B cell (primary cell): ENCODE measurements around the gene STXBP6.

Experiments used
- CTCF ChIP-seq: fragments of 200-600 bp; IDR thresholded peaks from one replicate; pipeline ENCODE4 v1.8.0; 2022; ENCODE audit warnings: antibody characterized with exemption, mild to moderate bottlenecking
- EZH2 ChIP-seq: IDR thresholded peaks from 2 replicates; pipeline ENCODE4 v1.6.1; 2012; ENCODE audit warnings: borderline replicate concordance, low read depth, mild to moderate bottlenecking, moderate library complexity, low read length; ENCODE audit not compliant: insufficient read depth, poor library complexity, severe bottlenecking

DNA sequence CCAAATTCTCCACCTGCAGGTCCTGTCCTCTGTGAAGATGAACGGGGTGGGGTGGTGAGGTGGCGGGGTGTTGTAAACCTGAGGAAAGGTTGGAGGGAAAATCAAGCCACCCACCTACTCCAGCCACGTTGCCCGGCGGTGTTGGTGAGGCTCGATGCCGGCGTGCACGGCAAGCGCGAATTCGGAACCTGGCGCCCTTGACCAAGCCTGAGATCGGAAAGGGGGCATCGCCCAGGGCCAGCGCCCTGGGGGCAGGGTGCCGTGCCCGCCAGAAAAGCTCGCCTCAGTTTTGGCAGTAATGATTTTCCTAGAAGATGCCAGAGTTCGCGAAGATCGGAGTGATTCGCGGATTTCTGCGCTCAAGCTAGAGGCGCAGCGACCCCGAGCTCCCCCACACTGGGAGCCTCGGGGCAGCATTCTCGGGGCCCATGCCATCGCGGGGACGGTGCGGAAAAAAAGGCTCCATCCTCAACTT, 817 bp downstream of the STXBP6 start:
- no peak for TF ChIP-seq CTCF
- TF ChIP-seq EZH2 = no peak
